NCI-H146 treated with DMSO at 0.1 percent for 48 hours (cell line): Measurements from ENCODE around the gene GOLT1B.

Source experiments
- DNase-seq: peaks from one replicate; lab custom pipeline; 2025; ENCODE audit not compliant: unreplicated experiment; lab: John Stamatoyannopoulos, UW

The GOLT1B gene

GRCh38 chr12:21561158-21561557 is 59.6 kb downstream of the GOLT1B start:
- DNase-seq: no peak

- no peak for DNase-seq
Observed at GRCh38 chr12:21562859-21563258, 61.3 kb downstream of the GOLT1B start.

GRCh38 chr12:21566223-21566906 is 64.8 kb downstream of the GOLT1B start:
- DNase-seq: no peak

GRCh38 chr12:21566907-21567394 is 65.4 kb downstream of the GOLT1B start:
- no peak for DNase-seq
